Effector CD4-positive, alpha-beta T cell (primary cell): ENCODE results near the gene KMT2D.

Source experiments
- DNase-seq: peaks from one replicate; pipeline ENCODE4 v3.0.0-alpha.2; 2020

The KMT2D gene

DNA sequence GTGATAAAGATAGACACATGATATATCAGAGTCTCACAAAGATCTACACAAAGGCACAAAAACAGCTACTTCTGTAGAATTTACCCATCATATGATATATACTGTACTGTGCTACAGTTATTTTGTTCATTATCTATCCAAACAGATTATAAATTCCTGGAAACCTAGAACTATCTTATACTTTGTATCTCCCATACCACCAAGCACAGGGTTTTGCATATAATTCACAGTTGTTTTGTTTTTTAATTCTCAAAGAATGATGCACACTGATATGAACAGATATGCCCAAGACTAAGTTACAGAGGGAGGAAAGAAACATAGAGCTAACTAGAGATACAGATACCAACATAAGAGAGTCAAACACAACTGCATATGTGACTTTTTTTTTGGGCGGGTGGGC lies 45.4 kb downstream of the KMT2D start:
- DNase-seq, result no peak

- DNase-seq, result no peak
Measured at GRCh38 chr12:49014547-49014946, 46.0 kb downstream of the KMT2D start.

GRCh38 chr12:49013428-49013827 lies 47.2 kb downstream of the KMT2D start:
- no peak for DNase-seq

DNA sequence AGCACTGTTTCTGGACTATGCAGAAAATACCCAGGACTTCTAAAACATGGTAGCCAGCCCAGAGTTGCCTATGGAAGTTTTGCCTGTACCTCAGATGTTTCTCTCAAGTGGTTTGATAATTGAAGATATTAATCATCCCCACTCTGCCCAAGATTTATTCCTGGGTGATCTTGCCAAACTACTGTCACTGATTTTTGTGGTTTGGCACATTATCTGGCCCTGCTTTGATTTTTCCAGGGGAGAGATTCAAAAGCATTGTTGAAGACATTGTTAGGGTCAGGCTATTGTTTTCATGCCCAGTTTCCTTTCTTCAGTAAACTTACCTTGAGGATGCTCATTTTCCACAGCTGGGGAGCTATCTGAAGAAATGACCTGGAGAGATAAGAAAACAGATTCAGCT lies 47.9 kb downstream of the KMT2D start:
- DNase-seq, result no peak
